GM13977 (cell line): ENCODE data around the gene NBAS.
"Not testable (repeated sequence)": the region's sequence is repeated elsewhere in the genome, so short reads cannot be mapped to it uniquely, and the experiment has no call there.

Experiments
- DNase-seq: peaks from one replicate; pipeline ENCODE4 v3.0.0; 2012; ENCODE audit warnings: low spot score
- in situ Hi-C: fragments of 300-500 bp; cut with MboI; formaldehyde crosslinking; loops from one replicate; pipeline ENCODE4 v1.12.0; 2022; ENCODE audit warnings: low sequenced_read_pairs, low pct_unique_long_range_greater_than_20kb, mixed read lengths, inconsistent platforms; ENCODE audit not compliant: unreplicated experiment
- TF ChIP-seq, protein P1 (sequence below): IDR thresholded peaks from 2 replicates; pipeline ENCODE4 v1.5.1; 2012; ENCODE audit warnings: mild to moderate bottlenecking, control low read depth; ENCODE audit not compliant: insufficient read depth; ENCODE audit errors: extremely low read depth, missing control alignments

The NBAS gene

DNA sequence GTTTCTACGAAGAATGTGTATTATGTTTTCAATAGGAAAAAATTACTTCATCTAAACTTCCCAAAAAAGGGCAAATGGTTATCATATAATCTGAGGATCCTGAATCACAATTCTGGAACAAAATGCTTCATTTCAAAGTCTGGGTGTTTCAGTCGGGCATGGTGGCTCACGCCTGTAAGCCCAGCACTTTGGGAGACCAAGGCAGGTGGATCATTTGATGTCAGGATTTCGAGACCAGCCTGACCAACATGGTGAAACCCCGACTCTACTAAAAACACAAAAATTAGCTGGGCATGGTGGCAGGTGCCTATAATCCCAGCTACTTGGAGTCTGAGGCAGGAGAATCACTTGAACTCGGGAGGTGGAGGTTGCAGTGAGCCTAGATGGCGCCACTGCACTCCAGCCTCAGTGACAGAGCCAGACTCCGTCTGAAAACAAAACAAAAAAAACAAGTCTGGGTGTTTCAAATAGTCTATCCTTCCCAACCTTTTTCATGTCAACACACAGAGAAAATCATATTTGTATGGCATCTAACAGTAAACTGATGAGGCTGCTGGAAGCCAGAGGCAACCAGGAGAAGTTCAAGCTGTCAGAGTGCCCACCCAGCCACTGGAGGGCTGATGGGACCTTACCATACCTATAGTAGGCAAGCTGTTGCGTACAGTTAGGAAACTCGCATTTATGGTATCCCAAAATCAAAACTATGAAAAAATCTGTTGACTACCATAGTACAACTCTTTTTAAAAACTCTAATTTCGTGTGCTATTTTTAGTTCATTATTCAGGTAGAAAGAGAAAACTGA, 14.6 kb downstream of the NBAS start:
- in situ Hi-C loops: no loop called here
- no peak for DNase-seq

DNA sequence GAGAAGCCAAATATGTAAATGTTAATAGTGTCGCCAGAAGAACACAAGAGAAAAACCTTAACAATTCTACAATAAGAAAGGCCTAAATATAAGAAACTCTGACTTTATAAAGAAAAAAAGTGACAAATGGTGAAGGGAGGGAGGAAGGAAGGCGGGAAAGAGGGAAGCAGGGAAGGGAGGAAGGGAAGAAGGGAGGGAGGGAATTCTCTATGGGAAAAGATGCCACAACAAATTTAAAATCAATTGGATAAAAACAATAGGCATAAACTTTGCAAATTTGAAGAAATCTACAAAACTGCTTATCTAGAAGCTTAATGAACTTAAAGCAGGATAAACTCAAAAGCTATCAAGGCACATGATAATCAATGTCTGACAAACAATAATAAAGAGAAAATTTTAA, 16.9 kb downstream of the NBAS start:
- DNase-seq: no peak
- in situ Hi-C loops: no loop called here
- TF ChIP-seq, protein P1, sequence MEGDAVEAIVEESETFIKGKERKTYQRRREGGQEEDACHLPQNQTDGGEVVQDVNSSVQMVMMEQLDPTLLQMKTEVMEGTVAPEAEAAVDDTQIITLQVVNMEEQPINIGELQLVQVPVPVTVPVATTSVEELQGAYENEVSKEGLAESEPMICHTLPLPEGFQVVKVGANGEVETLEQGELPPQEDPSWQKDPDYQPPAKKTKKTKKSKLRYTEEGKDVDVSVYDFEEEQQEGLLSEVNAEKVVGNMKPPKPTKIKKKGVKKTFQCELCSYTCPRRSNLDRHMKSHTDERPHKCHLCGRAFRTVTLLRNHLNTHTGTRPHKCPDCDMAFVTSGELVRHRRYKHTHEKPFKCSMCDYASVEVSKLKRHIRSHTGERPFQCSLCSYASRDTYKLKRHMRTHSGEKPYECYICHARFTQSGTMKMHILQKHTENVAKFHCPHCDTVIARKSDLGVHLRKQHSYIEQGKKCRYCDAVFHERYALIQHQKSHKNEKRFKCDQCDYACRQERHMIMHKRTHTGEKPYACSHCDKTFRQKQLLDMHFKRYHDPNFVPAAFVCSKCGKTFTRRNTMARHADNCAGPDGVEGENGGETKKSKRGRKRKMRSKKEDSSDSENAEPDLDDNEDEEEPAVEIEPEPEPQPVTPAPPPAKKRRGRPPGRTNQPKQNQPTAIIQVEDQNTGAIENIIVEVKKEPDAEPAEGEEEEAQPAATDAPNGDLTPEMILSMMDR: no peak

More for the DNA sequence above, 14.6 kb downstream of the NBAS start:
- TF ChIP-seq, protein P1: peak; percentile 23

GRCh38 chr2:15543541-15543940, 17.6 kb downstream of the NBAS start:
- no peak for DNase-seq
- in situ Hi-C loops: no loop called here
- TF ChIP-seq, protein P1: no peak

DNA sequence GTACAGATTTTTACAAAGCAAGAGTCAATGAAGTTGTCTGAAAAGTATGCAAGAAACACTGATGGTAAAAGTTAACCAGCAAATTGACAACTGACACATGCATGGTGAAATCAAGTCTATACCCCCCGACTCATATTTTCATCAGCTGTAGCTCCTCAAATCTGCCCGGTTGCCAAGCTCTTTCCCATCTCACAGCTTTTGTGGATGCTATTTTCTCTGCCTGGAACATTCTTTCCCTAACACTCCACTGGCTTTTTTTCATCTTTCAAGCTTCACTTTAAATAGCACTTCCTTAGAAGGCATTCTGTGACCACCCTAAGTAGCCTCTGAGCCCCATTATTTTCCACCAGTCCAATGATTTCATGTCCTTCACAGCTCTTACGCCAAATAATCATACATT, 18.1 kb downstream of the NBAS start:
- DNase-seq: no peak
- TF ChIP-seq, protein P1: no peak
- in situ Hi-C loops: no loop called here

- in situ Hi-C loops, DNase-seq: not testable (repeated sequence)
These were observed 18.9 kb downstream of the NBAS start for GRCh38 chr2:15542269-15542668.

- DNase-seq, in situ Hi-C loops: not testable (repeated sequence)
These were observed 20.6 kb downstream of the NBAS start for GRCh38 chr2:15540523-15540922.

DNA sequence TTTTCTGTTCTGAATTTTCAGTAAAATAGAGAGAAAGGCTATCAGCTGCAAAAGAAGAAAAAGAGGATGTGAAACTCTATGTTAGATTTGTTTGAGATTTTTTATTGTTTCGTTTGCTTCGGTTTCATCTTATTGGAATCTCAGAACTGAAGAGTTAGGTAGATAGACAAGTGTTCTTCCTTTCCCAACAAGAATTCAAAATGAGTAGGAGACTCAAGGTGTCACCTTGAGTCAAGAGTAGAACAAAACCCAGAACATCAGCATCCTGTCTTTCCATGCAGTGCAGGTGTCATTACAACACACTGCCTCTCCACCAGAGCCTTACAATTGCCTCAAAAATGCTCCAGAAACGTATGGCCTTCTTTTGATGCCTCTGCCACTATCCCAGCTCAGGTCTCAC, 21.1 kb downstream of the NBAS start:
- in situ Hi-C loops: no loop called here
- DNase-seq: peak; percentile 48

More for the DNA sequence above, 21.1 kb downstream of the NBAS start:
- TF ChIP-seq, protein P1: no peak
